ENCODE results near the gene CNOT11.
A peak's percentile ranks its signal among the peaks of the same experiment; 100 is the strongest.
"Not testable (repeated sequence)": the region's sequence is repeated elsewhere in the genome, so short reads cannot be mapped to it uniquely, and the experiment has no call there.

The CNOT11 gene

GRCh38 chr2:101252408-101253012 lies at the start of gene CNOT11:
Gene CNOT11 (plus strand): TSS chr2:101252886. CDS start chr2:101252965, 79 bp downstream.
- FAIRE-seq = peak; percentile 74

GRCh38 chr2:101204400-101205115 lies 48.1 kb upstream of the CNOT11 start:
- no peak for FAIRE-seq

GRCh38 chr2:101205521-101206479 lies 46.9 kb upstream of the CNOT11 start:
- FAIRE-seq = no peak

- FAIRE-seq = no peak
Observed at GRCh38 chr2:101208830-101209229, 43.9 kb upstream of the CNOT11 start.

GRCh38 chr2:101219246-101219645 lies 33.4 kb upstream of the CNOT11 start:
- no peak for FAIRE-seq

GRCh38 chr2:101220091-101220490 lies 32.6 kb upstream of the CNOT11 start:
- not testable (repeated sequence) for FAIRE-seq

- FAIRE-seq = no peak
Observed at GRCh38 chr2:101223814-101224231, 28.9 kb upstream of the CNOT11 start.

- no peak for FAIRE-seq
Observed at GRCh38 chr2:101230541-101231001, 22.1 kb upstream of the CNOT11 start.

- no peak for FAIRE-seq
Observed at GRCh38 chr2:101231240-101231639, 21.4 kb upstream of the CNOT11 start.

- FAIRE-seq = no peak
Observed at GRCh38 chr2:101231937-101232730, 20.6 kb upstream of the CNOT11 start.

- FAIRE-seq = no peak
Observed at GRCh38 chr2:101232770-101233169, 19.9 kb upstream of the CNOT11 start.

- FAIRE-seq = no peak
Observed at GRCh38 chr2:101234169-101234938, 18.3 kb upstream of the CNOT11 start.

- not testable (repeated sequence) for FAIRE-seq
Observed at GRCh38 chr2:101235956-101236355, 16.7 kb upstream of the CNOT11 start.

GRCh38 chr2:101237944-101238343 lies 14.7 kb upstream of the CNOT11 start:
- not testable (repeated sequence) for FAIRE-seq

- FAIRE-seq = no peak
Observed at GRCh38 chr2:101238930-101239759, 13.5 kb upstream of the CNOT11 start.

- FAIRE-seq = not testable (repeated sequence)
Observed at GRCh38 chr2:101239760-101240118, 12.9 kb upstream of the CNOT11 start.

GRCh38 chr2:101240694-101241093 lies 12.0 kb upstream of the CNOT11 start:
- not testable (repeated sequence) for FAIRE-seq

GRCh38 chr2:101241158-101241557 lies 11.5 kb upstream of the CNOT11 start:
- FAIRE-seq = no peak

GRCh38 chr2:101244373-101244772 lies 8.3 kb upstream of the CNOT11 start:
- not testable (repeated sequence) for FAIRE-seq

GRCh38 chr2:101244899-101245298 lies 7.8 kb upstream of the CNOT11 start:
- not testable (repeated sequence) for FAIRE-seq

- not testable (repeated sequence) for FAIRE-seq
Observed at GRCh38 chr2:101245468-101245867, 7.2 kb upstream of the CNOT11 start.
